Measurements from ENCODE around the gene SLC4A8.

GRCh38 chr12:51377099-51377984, 47.3 kb upstream of the SLC4A8 start:
- TF ChIP-seq, protein P1, sequence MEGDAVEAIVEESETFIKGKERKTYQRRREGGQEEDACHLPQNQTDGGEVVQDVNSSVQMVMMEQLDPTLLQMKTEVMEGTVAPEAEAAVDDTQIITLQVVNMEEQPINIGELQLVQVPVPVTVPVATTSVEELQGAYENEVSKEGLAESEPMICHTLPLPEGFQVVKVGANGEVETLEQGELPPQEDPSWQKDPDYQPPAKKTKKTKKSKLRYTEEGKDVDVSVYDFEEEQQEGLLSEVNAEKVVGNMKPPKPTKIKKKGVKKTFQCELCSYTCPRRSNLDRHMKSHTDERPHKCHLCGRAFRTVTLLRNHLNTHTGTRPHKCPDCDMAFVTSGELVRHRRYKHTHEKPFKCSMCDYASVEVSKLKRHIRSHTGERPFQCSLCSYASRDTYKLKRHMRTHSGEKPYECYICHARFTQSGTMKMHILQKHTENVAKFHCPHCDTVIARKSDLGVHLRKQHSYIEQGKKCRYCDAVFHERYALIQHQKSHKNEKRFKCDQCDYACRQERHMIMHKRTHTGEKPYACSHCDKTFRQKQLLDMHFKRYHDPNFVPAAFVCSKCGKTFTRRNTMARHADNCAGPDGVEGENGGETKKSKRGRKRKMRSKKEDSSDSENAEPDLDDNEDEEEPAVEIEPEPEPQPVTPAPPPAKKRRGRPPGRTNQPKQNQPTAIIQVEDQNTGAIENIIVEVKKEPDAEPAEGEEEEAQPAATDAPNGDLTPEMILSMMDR (IDR thresholded peaks at IDR 0.05): peak; percentile 28
- TF ChIP-seq ZFX (IDR thresholded peaks at IDR 0.05; ENCODE audit: borderline replicate concordance): no peak

Data from 22Rv1 (cell line).